Measurements from ENCODE around the gene UNC45A.
"Not testable (repeated sequence)": the region's sequence is repeated elsewhere in the genome, so short reads cannot be mapped to it uniquely, and the experiment has no call there.

The UNC45A gene

DNA sequence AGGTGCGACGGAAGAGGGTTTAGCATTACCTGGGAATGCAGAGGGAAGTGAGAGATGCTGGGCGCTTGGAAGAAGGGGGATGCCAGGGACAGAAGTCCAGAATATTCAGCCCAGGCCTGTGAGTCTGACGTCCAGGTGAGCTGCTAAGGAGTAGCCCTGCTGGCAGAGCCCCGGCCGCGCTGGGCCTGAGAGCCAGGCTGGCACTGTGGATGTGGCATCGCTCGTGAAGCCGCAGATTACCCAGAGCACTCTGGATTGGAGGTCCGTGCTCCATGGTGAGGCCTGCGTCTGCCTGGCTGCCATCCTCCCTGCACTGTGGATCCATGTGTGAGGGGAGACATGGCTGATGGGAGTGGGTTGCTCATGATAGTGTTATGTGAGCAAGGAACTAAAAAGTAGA lies 17.5 kb upstream of the UNC45A start:
- DNase-seq = no peak

DNA sequence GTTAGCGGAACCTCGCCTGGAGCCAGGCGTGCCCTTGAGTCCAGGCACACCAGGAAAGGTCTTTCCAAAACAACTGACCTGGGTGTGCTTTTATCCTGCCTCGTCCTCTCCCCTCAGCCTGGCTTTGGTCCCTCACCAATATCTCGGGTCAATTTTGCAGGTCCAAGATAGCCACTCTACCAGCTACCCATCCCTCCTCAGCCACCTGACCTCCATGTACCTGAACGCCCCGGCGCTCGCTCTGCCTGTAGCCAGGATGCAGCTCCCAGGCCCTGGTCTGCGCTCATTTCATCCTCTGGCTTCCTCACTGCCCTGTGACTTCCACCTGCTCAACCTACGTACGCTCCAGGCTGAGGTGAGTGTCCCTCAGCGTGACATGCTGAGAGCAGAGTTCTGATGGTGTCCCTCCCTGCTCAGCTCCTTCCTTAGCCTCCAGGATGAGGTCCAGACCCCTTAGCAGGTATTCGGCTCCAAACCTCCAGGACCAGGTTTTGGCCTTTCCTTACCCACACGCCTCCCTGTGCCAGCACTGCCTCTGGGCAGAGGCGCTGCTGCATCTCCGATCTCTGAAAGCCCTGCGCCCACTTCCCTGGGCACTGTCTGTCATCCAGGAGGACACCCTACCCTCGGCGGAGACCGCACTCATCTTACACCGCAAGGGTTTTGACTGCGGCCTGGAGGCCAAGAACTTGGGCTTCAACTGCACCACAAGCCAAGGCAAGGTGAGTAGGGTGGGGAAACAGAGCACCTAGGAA lies 16.9 kb upstream of the UNC45A start:
- DNase-seq = no peak

DNA sequence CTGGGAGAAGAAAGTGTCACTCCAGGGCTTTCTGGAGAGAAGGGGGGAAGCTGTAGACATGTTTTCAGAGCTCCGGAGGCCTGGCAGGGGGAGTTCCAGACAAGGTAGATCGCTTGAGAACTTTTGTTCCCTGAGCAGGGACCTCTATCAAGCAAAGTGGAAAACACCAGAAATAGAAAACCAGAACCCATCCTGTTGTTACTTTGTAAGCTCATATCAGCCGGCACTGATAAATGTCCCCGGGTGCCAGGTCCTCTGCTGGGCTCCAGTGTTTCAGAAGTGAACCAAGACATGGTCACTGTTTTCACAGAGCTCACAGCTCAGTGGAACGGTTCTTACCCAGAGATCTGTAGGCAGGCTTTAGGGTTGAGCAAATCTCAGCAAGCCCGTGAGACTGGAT lies 16.2 kb upstream of the UNC45A start:
- no peak for DNase-seq

DNA sequence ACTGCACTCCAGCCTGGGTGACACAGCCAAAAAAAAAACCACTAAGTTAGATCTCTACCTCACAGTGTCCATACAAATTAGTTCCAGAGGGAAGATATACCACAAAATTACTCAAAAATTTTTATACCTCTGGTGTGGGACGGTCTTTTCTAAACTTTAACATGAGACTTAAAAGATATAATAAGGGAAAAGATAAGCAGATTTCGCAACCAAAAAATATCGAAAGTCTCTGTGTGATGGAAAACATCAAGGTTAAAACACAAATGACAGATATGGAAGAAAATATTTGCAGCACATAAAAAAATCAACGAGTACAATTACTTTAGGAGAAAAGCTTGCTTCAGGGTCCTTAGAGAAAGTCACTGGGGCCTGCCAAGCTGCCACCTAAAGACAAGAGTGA lies 13.2 kb upstream of the UNC45A start:
- no peak for DNase-seq

DNA sequence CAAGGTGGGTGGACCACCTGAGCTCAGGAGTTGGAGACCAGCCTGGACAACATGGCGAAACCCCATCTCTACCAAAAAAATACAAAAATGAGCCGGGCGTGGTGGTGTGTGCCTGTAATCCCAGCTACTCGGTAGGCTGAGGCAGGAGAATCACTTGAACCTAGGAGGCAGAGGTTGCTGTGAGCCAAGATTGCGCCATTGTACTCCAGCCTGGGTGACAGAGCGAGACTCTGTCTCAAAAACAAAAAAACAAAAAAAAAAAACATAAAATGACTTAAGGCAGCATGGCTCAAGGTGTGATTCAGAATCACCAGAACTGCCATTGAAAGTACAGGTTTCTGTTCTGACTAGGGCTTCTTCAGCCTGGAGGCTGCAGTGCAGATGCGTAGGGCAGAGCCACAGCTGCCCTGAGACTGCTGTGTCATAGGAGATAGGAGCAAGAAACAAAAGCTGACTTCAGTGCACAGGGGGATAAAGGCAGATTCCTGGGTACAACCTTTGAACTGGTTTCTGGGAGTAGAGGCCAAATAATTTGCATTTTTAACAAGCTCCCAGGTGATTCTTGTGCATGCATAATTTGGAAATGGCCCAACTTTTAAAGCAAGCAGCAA lies 12.3 kb upstream of the UNC45A start:
- DNase-seq = not testable (repeated sequence)

DNA sequence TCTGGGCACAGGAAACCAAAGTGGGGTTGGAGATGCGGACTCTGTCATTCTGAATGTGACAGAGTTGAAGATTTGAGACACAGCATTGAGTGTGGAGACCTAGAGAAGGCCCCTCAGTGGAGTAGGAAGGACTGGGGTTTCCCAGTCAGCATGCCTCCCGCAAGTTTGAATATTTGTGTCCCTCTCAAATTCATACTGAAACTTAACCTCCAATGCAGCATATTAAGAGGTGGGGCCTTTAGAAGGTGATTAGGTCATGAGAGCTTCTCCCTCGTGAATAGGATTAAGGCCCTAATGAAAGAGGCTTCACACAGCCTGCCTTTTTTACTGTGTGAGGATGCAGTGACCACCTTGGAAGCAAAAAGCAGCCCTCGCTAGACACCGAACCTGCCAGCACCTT lies 10.7 kb upstream of the UNC45A start:
- DNase-seq = no peak

DNA sequence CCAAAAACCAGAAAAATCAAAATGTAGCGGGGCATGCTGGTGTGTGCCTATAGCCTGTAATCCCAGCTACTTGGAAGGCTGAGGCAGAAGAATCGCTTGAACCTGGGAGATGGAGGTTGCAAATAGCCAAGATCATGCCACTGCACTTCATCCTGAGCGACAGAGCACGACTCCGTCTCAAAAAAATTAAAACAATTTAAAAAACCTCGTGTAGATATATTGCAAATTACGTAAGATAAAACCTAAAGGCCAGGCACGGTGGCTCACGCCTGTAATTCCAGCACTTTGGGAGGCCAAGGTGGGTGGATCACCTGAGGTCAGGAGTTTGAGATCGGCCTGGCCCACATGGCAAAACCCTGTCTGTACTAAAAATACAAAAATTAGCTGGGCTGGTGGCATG lies 8.3 kb upstream of the UNC45A start:
- not testable (repeated sequence) for DNase-seq

DNA sequence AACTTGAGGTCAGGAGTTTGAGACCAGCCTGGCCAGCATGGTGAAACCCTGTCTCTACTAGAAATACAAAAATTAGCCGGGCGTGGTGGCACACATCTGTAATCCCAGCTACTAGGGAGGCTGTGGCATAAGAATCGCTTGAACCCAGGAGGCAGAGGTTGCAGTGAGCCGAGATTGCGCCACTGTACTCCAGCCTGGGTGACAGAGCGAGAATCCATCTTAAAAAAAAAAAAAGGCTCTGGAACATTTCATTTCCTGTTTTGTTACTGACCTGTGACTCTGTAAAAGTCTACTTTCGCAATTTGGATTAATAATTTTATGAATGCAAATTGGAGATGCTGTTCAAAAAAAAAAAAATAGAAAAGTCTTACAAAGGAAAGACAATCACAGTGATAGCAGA lies 7.0 kb upstream of the UNC45A start:
- not testable (repeated sequence) for DNase-seq

DNA sequence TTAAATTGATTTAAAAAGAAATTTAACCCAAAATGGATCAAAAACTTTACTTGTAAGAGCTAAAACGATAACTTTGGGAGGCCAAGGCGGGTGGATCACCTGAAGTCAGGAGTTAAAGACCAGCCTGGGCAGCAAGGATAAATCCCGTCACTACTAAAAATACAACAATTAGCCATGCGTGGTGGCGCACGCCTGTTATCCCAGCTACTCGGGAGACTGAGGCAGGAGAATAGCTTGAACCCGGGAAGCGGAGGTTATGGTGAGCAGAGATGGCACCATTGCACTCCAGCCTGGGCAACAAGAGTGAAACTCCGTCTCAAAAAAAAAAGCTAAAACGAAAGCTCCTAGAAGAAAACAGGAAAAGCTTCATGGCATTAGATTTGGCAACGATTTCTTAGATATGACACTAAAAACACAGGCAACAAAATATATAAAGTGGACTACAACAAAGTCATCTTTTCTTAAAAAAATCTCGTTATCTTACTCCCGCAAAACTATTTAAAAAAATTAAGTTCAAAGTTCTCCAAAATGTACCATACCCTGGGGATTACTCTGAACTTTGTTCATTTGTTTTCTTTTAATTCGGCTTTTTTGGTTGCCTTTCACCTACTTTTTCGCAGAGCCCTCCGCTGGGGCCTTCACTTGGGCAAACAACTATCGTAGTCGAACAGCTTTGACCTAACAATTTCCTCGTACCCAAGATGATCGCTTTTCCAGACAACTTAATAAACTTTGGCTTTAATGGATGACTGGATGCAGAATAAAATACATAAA lies 5.7 kb upstream of the UNC45A start:
- no peak for DNase-seq

DNA sequence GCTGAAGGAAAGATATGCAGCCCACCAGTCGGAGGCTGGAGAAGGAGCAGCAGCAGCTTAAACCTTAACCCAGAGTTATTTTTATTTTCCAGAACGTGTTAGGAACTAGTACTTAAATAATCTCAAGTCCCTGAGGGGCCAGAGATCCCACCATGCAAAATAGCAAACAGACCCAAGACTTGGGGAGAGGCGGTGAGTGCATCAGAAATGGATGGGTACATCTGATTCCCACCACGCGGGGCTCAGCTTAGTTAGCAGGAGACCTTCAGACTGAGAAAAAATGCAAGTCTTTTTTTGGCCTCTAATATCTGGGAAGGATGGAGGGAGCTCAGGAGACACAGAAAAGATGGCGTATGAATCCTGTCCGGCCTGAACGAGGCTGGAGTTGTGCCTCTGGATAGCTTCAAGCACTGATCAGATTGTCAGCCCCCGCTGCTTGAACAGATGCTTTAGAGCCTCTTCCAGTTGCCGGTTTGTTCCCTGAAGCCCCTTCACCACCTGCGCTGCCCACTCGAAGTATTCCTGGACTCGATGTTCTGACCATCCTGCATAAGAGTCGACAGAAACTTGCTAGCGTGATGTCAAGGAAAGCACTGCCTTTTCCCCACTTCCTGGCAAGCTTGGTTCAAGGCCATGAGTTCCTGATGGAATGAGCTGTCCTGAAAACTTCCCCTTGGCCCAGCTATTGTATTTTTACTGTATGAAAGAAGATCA lies 4.1 kb upstream of the UNC45A start:
- DNase-seq = no peak

DNA sequence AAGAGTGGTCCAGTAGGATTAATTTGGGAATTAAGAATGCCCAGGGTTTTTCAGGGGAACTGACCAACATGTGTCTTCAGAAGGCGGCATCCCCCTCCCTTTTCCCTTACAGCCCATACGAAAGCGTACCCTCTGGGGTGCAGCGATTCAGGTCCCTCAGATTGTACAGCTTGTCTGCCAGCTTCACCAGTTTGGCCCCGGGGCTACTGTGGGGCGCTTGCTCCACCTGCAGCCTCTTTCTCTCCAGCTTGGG lies 3.6 kb upstream of the UNC45A start:
- DNase-seq = no peak

DNA sequence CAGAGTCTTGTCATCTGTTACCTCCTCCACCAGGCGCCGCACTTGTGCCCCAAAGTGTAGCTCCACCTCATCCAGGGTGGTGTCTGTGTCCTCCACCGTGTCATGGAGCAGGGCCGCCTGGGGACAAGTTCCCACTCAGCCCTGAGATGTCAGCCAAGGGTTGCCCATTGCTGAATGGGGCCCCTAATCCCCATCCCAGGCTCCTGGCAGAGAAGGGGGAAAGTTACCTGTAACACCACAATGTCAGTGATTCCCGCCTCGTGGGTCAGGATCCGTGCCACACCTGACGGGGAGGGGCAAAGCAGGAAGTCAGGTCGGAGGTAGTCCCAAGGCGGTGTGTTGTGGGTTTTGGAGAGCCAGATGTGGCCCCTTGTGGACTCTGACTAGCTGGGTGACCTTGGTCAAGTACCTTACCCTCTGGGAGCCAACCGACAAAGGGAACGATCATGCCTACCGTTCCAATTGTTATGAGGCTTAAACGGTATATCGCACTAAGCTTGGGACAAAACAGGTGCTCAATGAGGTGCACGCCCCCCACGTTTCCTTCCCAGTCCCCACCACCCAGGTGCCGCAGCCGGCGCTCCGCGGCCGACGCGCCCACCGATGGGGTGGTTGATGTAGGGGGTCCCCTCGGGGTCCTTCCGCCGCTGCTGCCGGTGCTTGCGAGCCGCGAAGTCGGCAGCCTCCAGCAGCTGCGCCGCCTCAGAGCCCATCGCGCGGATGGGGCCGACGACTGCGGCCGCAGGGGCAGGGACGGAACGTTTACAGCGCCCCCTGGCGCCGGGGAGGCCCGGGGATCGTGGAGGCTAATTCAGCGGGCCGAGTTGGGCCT lies 3.0 kb upstream of the UNC45A start, which contains the start of gene HDDC3:
Gene HDDC3 (minus strand): TSS at position 722 of the 832 bp plus-strand sequence. CDS start 9 bp downstream, at position 713.
- peak; percentile 87 for DNase-seq

DNA sequence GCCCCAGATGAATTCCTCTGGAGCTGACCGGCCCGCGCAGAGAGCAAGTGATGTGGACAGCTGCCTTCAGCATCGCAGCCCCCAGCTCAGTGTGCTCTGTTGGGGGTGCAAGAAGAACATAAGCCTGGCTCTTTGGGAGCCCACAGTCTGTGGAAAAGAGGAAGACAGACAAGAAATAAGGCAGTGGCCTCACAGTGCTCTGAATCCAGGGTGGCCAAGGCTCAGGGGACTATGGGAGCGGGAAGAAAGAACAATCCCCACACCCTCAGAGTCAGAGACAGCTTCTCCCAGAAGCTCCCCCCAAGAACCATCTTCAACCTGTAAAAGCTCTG lies 2.5 kb upstream of the UNC45A start:
- no peak for DNase-seq

DNA sequence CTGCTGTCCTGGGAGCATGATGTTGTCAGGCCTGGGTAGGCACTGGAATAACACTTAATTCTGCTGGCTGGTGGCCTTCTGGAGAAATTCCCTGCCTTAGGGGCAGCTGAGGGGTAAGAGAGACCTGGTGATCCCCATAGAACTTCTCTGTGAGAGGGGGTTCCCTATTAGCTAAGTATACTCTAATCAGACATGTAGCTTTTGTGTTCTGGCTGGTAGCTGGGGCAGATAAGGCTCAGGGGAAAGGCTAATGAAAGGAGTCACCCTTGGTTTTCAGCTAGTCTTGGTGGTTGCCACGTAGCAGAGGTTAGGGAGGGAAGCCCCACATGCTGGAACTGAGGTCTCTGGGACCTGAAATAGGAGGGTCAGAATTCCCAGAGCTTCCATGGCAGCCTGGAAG lies 1.8 kb upstream of the UNC45A start:
- no peak for DNase-seq

DNA sequence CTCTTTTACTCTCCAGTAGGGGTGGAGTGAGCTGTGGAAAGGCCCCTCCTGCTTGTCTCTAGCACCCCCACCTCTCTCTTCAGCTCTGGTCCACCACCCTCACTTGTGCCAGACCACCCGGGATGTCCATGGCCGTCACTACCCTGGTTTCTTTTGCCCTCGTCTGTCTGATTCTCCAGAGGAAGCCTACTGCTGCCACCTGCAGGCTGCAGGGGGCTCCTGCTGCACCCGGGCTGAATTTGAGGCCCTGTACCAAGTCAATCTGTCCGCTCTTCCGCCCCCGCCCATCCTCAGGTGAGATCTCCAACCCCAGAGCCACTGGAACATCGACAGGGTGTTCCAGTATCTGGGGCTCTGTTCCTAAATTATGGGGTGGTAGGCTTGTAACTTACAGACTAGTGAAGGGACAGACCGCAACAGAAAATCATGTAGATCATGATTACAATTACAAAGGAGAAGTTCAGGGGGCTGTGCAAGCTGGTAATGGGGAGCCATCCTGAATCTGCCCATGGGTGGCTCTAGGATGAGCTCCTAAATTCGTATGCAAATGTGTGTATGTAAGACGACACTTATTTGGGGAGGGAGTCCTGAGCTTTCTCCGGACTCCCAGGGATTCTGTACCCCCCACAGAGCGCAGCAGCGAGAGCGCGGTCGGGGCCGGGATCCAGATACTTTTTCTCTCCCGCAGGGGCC lies 683 bp upstream of the UNC45A start:
- DNase-seq = peak; percentile 86

DNA sequence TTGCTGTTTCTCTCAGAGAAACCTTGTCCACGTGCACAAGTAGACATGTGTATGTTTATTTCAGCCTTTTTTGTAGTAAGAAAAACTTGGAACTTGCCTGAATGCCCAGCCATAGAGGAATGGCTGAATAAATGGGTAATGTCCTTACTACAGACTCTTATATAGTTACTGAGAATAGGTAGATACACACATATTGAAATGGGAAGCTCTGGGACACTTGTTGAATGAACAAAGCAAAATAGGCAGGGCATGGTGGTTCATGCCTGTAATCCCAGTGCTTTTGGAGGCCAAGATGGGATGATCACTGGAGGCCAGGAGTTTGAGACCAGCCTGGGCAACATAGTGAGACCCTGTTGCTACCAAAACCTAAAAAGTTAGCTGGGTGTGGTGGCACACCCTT lies 1.7 kb downstream of the UNC45A start:
- no peak for DNase-seq

DNA sequence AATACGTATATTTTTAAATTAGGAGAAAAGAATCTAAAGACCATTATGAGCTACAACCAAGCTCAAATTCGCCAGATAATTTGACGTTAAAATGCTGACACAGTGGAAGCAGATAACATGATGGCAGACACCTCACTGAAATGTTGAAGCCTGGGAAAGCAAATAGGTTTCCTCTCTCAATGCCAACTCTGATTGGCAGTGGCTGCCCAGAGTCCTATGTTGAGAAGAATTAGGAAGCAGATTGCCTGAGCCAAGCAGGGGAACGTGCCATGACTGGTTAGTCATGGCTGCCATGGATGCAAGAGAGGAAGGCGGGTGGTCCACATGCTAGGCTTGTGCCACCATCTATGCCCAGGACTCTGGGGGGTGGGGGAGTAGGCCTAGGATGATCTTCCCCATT lies 3.2 kb downstream of the UNC45A start:
- no peak for DNase-seq

DNA sequence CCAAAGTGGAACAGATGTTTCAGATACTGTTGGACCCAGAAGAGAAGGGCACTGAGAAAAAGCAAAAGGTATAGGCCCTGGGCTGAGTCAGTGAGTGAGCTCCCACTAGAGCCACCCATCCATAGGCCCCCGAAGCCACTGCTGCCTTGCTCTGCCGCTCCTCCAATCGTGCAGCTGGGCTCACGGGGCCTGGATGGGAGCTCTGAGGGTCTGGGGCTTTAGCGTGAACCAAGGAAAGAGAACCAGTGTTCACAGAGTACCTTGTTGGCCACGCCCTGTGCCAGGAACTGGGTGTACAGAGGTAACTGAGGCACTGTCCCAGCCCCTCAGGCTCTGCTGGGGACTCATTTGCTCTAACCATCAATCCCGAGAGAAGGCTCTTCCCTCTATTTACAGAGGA lies 4.7 kb downstream of the UNC45A start:
- DNase-seq = no peak

DNA sequence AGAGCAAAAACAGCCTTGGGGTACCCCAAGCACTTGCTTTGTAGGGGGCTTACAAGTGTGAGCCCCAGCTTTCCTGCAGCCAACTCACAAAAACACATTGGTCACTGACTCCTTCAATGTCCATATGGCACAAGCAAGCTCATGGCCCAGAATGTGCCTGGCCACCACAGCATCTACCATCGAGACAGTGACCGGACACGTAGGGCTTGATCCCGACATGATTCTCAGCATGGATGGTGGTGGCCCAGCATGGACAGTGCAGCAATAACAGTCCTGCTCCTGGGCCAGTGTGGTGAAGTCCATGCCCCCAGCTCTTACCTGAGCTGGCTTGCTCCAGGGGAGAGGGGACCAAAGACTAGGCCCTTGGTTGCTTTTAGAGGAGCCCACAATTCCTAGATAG lies 6.0 kb downstream of the UNC45A start:
- no peak for DNase-seq

DNA sequence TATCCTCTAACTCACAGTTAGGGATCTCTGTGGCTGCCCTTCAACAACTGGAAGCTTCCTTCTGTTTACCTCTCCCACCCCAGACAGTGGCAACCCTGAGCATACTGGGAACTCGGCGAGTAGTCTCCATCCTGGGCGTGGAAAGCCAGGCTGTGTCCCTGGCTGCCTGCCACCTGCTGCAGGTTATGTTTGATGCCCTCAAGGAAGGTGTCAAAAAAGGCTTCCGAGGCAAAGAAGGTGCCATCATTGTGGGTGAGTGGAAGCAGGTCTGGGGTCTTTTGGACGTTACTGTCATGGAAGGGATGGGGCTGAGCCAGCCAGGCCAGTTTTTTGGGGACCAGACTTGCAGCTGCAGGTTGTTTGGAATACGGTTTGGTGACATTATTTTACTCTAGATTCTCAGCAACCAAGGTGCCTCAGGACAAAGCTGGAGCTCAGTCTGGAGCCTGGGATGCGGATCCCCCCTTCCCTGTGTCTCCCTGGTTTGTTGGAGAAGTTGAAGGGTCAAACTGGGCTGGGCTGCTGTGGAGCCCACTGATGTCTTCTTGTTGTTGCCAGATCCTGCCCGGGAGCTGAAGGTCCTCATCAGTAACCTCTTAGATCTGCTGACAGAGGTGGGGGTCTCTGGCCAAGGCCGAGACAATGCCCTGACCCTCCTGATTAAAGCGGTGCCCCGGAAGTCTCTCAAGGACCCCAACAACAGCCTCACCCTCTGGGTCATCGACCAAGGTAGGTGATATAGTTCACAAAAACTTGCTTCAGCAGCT lies 7.5 kb downstream of the UNC45A start:
- DNase-seq = no peak

DNA sequence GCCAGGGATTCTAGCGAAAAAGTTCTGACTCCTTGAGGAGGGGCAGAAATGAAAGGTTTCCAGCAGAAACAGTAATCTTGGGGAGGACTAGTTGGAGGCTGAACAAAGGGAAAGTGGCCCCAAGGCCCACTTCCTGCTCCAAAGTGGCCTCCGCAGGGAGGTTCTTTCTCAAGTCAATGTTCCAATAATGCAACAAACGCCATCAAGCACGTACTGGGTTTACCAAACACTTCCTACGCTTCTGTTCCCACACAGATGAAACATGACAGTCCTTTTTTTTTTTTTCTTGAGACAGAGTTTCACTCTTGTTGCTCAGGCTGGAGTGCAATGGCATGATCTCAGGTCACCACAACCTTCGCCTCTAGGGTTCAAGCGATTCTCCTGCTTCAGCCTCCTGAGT lies 10.0 kb downstream of the UNC45A start:
- DNase-seq = no peak

DNA sequence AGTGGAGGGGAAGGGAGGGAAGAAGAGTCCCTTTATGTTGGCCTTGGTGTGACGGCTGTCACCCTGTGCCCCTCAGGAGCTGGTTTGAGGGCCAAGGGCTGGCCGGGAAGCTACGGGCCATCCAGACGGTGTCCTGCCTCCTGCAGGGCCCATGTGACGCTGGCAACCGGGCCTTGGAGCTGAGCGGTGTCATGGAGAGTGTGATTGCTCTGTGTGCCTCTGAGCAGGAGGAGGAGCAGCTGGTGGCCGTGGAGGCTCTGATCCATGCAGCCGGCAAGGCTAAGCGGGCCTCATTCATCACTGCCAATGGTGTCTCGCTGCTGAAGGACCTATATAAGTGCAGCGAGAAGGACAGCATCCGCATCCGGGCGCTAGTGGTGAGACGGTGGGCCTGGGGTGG lies 11.5 kb downstream of the UNC45A start:
- no peak for DNase-seq
